GM19351 (cell line): ENCODE data around the gene LOC101059915.

Source experiments
- ATAC-seq: cut with Tn5 transposase; IDR thresholded peaks from one replicate; pipeline ENCODE4 v1.9.1; 2021; ENCODE audit warnings: mild to moderate bottlenecking, moderate library complexity; ENCODE audit not compliant: unreplicated experiment

The LOC101059915 gene

GRCh38 chrX:71667328-71668247, at the start of gene LOC101059915:
Gene LOC101059915, plus strand, starts transcription at chrX:71667546.
- ATAC-seq, result no peak

GRCh38 chrX:71617742-71618141, 49.6 kb upstream of the LOC101059915 start:
- no peak for ATAC-seq

GRCh38 chrX:71618303-71618721, 49.0 kb upstream of the LOC101059915 start, which contains the start of gene CXCR3:
Gene CXCR3, minus strand, starts transcription at chrX:71618511. Its CDS starts 62 bp downstream, at chrX:71618449.
- ATAC-seq, result peak; percentile 56

GRCh38 chrX:71618787-71619186, 48.6 kb upstream of the LOC101059915 start:
- no peak for ATAC-seq

GRCh38 chrX:71619193-71619592, 48.2 kb upstream of the LOC101059915 start:
- ATAC-seq, result peak; percentile 15

- ATAC-seq, result no peak
These were observed 47.4 kb upstream of the LOC101059915 start for GRCh38 chrX:71619986-71620385.

GRCh38 chrX:71621603-71622002, 45.7 kb upstream of the LOC101059915 start:
- no peak for ATAC-seq

- peak; percentile 1 for ATAC-seq
These were observed 45.2 kb upstream of the LOC101059915 start for GRCh38 chrX:71622032-71622575.

DNA sequence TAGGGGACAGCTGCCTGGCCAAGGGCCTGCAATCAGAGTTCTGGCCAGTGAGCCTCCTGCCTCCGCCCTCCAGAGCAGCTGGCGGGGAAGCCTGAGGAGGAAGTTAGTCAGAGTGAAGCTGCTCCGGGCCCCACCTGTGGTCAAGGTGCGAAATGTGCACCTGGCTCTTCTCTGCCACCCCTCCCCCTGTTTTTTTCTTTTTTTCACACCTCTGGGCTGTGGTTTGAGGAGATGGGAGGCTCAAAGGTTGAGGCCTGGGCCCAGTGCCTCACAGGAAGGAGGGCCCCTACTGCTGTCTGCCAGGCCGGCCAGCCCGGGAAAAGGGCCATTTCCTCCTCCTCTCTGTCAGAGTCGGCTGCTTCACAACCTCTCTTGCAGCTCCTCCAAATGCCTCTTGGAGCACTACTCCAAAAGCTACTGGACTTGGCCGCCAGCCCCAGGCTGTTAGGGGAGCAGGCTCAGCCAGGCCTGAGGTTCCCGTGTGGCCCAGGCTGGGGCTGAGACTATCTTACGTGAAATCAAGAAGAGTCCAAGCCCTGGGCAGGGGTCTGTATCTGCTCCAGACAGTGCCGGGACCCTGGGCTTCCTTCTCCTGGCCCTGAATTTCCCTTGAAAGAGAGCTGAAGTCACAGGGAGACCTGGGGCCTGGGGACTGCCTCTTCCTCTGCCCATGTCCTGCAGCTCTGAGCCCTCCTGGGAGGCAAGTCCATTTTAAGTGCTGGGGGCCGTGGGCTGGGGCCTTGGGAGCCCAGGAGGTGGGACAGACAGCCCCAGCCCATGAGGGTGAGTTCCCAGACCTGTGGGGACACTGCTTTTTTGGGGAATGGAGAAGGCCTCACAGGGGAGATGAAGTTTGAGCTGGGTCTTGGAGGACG, 44.5 kb upstream of the LOC101059915 start:
- peak; percentile 57 for ATAC-seq

DNA sequence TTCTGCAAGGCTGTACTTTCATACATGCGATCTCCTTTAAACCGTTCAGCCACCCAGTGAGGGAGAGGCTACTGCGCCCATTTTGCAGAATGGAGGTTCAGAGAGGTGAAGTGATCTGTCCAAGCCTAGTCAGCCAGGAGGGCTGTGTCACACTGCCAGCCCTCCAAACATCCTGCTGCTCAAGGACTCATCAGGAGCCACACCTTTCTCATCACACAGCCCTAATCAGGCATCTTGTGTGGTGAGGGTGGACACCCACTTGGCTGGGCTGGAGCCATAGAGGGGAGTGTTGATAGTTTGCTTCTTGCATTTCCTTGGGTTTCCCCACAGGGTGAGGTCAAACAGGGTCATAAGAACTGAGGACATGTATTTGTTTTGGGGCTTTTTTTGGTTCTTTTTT, 43.6 kb upstream of the LOC101059915 start:
- ATAC-seq, result no peak

- no peak for ATAC-seq
These were observed 41.9 kb upstream of the LOC101059915 start for GRCh38 chrX:71625471-71625870.

DNA sequence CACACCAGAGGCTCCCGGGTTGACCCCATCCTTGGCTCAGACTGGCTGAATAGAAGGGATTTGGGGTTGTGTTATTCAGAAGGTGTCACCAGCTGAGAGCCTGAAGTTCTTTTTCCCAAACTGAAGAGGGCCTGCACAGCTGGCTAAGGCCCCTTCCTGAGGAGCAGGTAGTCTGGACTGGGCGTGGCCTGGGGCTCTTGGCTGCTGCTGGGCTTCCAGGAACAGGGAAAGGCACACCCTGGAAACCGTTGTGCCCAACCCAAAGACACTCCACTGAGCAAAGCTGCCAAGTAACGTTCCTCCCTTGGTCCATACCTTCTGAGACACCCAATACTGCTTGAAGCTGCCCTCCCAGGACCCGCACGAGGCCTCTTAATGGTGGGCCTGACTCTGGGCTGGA, 40.8 kb upstream of the LOC101059915 start:
- no peak for ATAC-seq

- no peak for ATAC-seq
These were observed 39.5 kb upstream of the LOC101059915 start for GRCh38 chrX:71627588-71628404.

GRCh38 chrX:71629467-71629866, 37.9 kb upstream of the LOC101059915 start:
- ATAC-seq, result peak; percentile 85

DNA sequence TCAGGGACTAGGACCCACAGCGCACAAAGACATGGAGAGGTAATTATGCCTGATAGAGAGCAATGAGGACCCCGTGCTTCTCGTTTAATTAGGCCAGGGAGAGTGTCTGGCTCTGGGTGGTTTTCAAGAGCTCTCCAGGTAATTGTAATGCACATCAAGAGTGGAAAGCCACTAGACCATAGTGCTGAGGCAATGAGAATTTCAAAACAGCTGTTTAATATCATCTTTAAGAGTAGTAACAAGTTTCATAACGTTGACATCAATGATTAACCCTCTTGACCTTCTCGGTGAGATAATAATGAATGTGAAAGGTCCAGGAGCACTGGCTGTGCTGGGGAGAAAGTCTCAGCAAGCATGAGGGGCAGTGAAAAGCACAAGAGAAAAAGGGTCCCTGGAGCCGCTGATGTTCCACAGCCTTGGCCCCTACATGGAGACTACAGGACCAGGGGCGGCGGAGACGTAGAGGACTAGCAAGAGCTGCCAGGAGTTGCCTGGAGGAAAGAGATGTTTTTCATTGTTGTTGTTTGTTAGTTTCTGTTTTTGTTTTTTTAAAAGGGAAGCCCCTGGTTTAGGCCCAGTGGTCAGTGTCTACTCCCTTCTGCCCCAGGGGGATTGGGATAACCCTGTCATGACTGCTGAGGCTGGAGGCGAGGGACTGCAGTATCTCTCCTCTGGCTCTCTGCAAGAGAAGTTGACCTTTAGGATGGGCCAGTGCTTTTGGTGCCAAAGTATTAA, 34.3 kb upstream of the LOC101059915 start:
- ATAC-seq, result no peak

DNA sequence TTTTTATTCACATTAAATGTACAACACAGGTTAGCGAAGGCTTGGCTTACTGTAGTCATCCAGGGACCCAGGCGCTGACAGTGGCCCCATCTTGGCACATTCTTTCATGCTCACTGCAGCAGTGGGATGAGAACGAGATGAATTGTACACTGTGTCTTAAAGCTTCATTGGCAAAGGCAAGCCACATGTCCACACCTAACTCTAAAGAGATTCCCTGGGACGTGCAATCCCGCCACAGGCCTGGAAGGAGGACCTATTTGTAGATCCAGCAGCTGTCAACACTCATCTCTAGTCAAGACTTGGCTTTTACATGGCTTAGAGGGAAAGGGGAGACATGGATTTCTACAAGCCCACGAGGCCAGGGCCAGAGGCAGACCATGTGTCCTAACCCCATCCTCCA, 33.0 kb upstream of the LOC101059915 start:
- no peak for ATAC-seq

DNA sequence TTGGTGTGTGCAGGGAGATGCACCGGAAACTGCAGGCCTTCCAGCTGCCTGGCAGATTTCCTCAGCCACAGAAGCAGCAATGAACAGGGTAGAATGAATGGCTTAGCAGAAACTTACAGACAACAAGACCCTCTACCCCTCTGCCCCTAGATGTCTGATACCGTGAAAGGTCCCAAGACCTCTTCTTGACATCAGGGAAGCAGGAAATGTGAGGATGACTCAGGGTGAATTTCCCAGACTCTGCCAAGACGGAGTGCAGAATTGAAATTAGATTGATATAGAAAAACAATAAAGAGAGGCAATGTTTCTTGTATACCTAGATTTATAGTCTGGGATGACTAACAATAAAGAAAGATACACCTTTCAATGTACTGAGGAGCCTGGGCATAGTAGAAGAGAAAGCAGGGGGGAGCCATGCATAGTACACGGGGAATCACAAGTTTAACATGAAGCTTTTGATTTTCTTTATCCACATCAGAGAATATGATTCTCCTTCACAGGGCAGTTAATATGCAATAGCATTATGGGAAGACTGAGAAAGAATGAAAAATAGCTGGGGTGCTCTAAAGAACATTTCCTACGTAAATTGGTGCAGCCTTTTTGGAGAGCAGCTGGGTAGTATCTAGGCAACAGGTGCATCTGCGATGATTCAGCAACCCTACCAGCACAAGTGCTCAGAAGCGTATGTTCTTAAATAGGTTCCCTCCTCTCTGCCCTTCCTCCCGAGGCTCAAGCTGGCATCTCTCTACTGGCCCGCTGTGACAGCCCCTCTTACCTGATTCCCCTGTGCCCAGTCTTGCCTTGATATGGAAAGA, 30.7 kb upstream of the LOC101059915 start:
- peak; percentile 46 for ATAC-seq

DNA sequence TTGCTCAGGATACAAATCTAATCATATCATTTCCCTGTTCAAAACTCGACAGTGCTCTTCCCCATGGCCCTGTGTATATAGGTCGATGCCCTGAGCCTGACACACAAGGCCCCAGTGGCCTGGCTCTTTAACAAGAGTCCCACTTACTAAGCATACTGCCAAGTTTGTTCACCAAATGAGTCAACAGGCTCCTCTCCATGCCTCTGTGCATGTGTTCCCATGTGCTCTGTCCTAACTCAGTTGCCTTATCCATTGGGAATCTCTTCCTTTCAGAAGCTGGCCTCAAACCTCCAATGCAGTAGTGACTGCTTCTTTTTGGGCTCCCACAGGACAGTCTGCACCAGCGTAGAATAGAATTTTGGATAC, 30.1 kb upstream of the LOC101059915 start:
- ATAC-seq, result peak; percentile 33

- peak; percentile 60 for ATAC-seq
These were observed 29.5 kb upstream of the LOC101059915 start for GRCh38 chrX:71637848-71638247.
